A549 (cell line): ENCODE results near the gene CADPS2. TPM values are rescaled to one million over a fixed set of nuclear protein-coding genes. Genes with fewer than 3 reads are reported as not detected.

Source experiments
- ATAC-seq, 2 experiments: fragments of 200-7000 bp in 1 of 2; fragments of >200 bp in 1 of 2; cut with Nextera tagmentation in 1 of 2; cut with Tn5 transposase in 1 of 2; 3 replicates each; pipeline versions ENCODE4 v1.8.0 to v1.9.1; 2018 to 2020; ENCODE audit warnings: mild to moderate bottlenecking in 1 of 2, moderate library complexity in 1 of 2
- CTCF ChIA-PET: fragments of 300-600 bp; sonication (Branson Sonifier 250); formaldehyde crosslinking; extraction: SDS; loops from one replicate; lab custom pipeline; 2021; ENCODE audit warnings: antibody characterized with exemption, inconsistent platforms; lab: Yijun Ruan, JAX
- POLR2A ChIA-PET: fragments of 350-600 bp; formaldehyde crosslinking; extraction: SDS; loops from one replicate; lab custom pipeline; 2021; ENCODE audit warnings: antibody characterized with exemption, inconsistent platforms; lab: Yijun Ruan, JAX
- DNase-seq, 2 experiments: peaks; one replicate each; pipeline versions ENCODE4 v3.0.0 to v3.0.0-alpha.2; 2011 to 2016; ENCODE audit warnings: low read depth in 1 of 2, low spot score in 1 of 2
- FAIRE-seq: peaks from 2 replicates; lab custom pipeline; 2011; peaks lifted over from hg19 to GRCh38; lab: Jason Lieb, UNC
- H3K27ac ChIP-seq, 2 experiments: fragments of >200 bp; sonication (Bioruptor Twin); formaldehyde crosslinking; 3 replicates each; pipeline ENCODE4 v1.5.1; 2016 to 2017
- H3K4me1 ChIP-seq: fragments of >200 bp; sonication (Bioruptor Twin); formaldehyde crosslinking; 3 replicates; pipeline ENCODE4 v1.6.1; 2016
- H3K4me2 ChIP-seq: fragments of >200 bp; sonication (Bioruptor Twin); formaldehyde crosslinking; 3 replicates; pipeline ENCODE4 v1.6.1; 2016
- H3K4me3 ChIP-seq: fragments of >200 bp; sonication (Bioruptor Twin); formaldehyde crosslinking; 3 replicates; pipeline ENCODE4 v1.5.1; 2016
- H3K9me3 ChIP-seq: fragments of >200 bp; sonication (Bioruptor Twin); formaldehyde crosslinking; 3 replicates; pipeline ENCODE4 v1.6.1; 2016
- BCL3 ChIP-seq: fragments of >200 bp; sonication (Bioruptor Twin); formaldehyde crosslinking; IDR thresholded peaks from 3 replicates; pipeline ENCODE4 v1.6.1; 2016
- BHLHE40 ChIP-seq: IDR thresholded peaks from 2 replicates; pipeline ENCODE4 v1.6.1; 2012; ENCODE audit warnings: low read depth, low read length, inconsistent platforms
- CEBPB ChIP-seq, 2 experiments: fragments of >200 bp in 1 of 2; sonication (Bioruptor Twin) in 1 of 2; formaldehyde crosslinking in 1 of 2; IDR thresholded peaks; 2 replicates each; pipeline ENCODE4 v1.6.1; 2012 to 2016
- CHD4 ChIP-seq: fragments of 200-600 bp; sonication (generic); IDR thresholded peaks from 2 replicates; pipeline ENCODE4 v1.6.1; 2016; ENCODE audit warnings: antibody characterized with exemption, mild to moderate bottlenecking, borderline replicate concordance
- CTCF ChIP-seq: fragments of >200 bp; sonication (Bioruptor Twin); formaldehyde crosslinking; IDR thresholded peaks from 3 replicates; pipeline ENCODE4 v1.5.1; 2016
- E2F6 ChIP-seq: IDR thresholded peaks from 2 replicates; pipeline ENCODE4 v1.6.1; 2012; ENCODE audit warnings: low read depth, borderline replicate concordance
- EHMT2 ChIP-seq: fragments of 200-600 bp; sonication (generic); IDR thresholded peaks from 2 replicates; pipeline ENCODE4 v1.6.1; 2016; ENCODE audit warnings: antibody characterized with exemption, low read depth, mild to moderate bottlenecking, moderate library complexity
- ESRRA ChIP-seq: fragments of 150-350 bp; IDR thresholded peaks from 2 replicates; pipeline ENCODE4 v1.6.1; 2014; ENCODE audit warnings: mild to moderate bottlenecking, low read length, borderline replicate concordance
- FOSB ChIP-seq: fragments of 250-450 bp; sonication (Bioruptor Pico); IDR thresholded peaks from 2 replicates; pipeline ENCODE4 v1.5.0; 2020; ENCODE audit warnings: mild to moderate bottlenecking, moderate library complexity
- FOSL2 ChIP-seq, 2 experiments: fragments of 450-650 bp in 1 of 2; fragments of >200 bp in 1 of 2; sonication (Bioruptor Twin) in 1 of 2; formaldehyde crosslinking; IDR thresholded peaks; 2 replicates each; pipeline versions ENCODE4 v1.5.0 to v1.6.1; 2016 to 2020; ENCODE audit warnings: mild to moderate bottlenecking in 1 of 2, moderate library complexity in 1 of 2
- FOXS1 ChIP-seq: fragments of 250-450 bp; sonication (Bioruptor Pico); IDR thresholded peaks from 2 replicates; pipeline ENCODE4 v1.5.0; 2020; ENCODE audit warnings: mild to moderate bottlenecking, moderate library complexity
- HMGXB4 ChIP-seq: fragments of 250-450 bp; sonication (Bioruptor Pico); IDR thresholded peaks from 2 replicates; pipeline ENCODE4 v1.5.0; 2021; ENCODE audit warnings: mild to moderate bottlenecking, moderate library complexity, borderline replicate concordance
- HOXB13 ChIP-seq: fragments of 250-450 bp; sonication (Bioruptor Pico); IDR thresholded peaks from 2 replicates; pipeline ENCODE4 v1.5.0; 2020; ENCODE audit warnings: low read depth, mild to moderate bottlenecking, moderate library complexity
- HOXB5 ChIP-seq: fragments of 250-450 bp; sonication (Bioruptor Pico); IDR thresholded peaks from 2 replicates; pipeline ENCODE4 v1.5.0; 2020; ENCODE audit warnings: mild to moderate bottlenecking, moderate library complexity
- KDM1A ChIP-seq: fragments of 200-600 bp; sonication (generic); IDR thresholded peaks from 2 replicates; pipeline ENCODE4 v1.6.1; 2016; ENCODE audit warnings: low read depth, mild to moderate bottlenecking
- NFE2L2 ChIP-seq: fragments of 150-350 bp; conservative IDR thresholded peaks from 2 replicates; pipeline ENCODE4 v1.6.1; 2014; ENCODE audit warnings: low read length
- RARB ChIP-seq: fragments of 250-450 bp; sonication (Bioruptor Pico); IDR thresholded peaks from 2 replicates; pipeline ENCODE4 v1.8.0; 2021; ENCODE audit warnings: mild to moderate bottlenecking, moderate library complexity
- RFX5 ChIP-seq: fragments of 450-650 bp; IDR thresholded peaks from 2 replicates; pipeline ENCODE4 v1.7.1; 2014; ENCODE audit warnings: antibody characterized with exemption, mild to moderate bottlenecking, moderate library complexity
- RNF2 ChIP-seq: fragments of 200-600 bp; sonication (generic); IDR thresholded peaks from 2 replicates; pipeline ENCODE4 v1.6.1; 2016; ENCODE audit warnings: low read depth, mild to moderate bottlenecking, antibody characterized with exemption, moderate library complexity, borderline replicate concordance
- SREBF2 ChIP-seq: fragments of 450-650 bp; IDR thresholded peaks from 2 replicates; pipeline ENCODE4 v1.6.1; 2014; ENCODE audit warnings: mild to moderate bottlenecking, moderate library complexity
- TP53 ChIP-seq: fragments of 250-450 bp; sonication (Bioruptor Pico); IDR thresholded peaks from 2 replicates; pipeline ENCODE4 v1.5.0; 2021; ENCODE audit warnings: mild to moderate bottlenecking, moderate library complexity
- ZC3H11A ChIP-seq: fragments of 450-650 bp; IDR thresholded peaks from 2 replicates; pipeline ENCODE4 v1.6.1; 2014; ENCODE audit warnings: antibody characterized with exemption, mild to moderate bottlenecking
- ZFP36 ChIP-seq: fragments of 450-650 bp; IDR thresholded peaks from 2 replicates; pipeline ENCODE4 v1.6.1; 2014; ENCODE audit warnings: borderline replicate concordance; ENCODE audit not compliant: partially characterized antibody
- ZNF302 ChIP-seq: fragments of 250-450 bp; sonication (Bioruptor Pico); IDR thresholded peaks from 2 replicates; pipeline ENCODE4 v1.9.0; 2021; ENCODE audit warnings: inconsistent platforms, mild to moderate bottlenecking, moderate library complexity
- ZSCAN20 ChIP-seq: fragments of 250-450 bp; sonication (Bioruptor Pico); IDR thresholded peaks from 2 replicates; pipeline ENCODE4 v1.8.0; 2022; ENCODE audit warnings: mild to moderate bottlenecking, moderate library complexity
- WGBS: methylation state at CpG from one replicate; pipeline ENCODE4 v1.1.6; 2017; ENCODE audit errors: missing lambda C conversion rate; 5-methylcytosine and 5-hydroxymethylcytosine counted together
- polyA plus RNA-seq, 4 experiments: library from polyadenylated mRNA; depleted of rRNA in 3 of 4; stranded (reverse); fragments of >200 nt; fragmentation: RNase III in 1 of 4; extraction: RNeasy Plus Mini Kit Qiagen cat#74134 plus additional on column Dnase treatment in 1 of 4; gene quantifications; 2 replicates in 3 of 4; 3 replicates in 1 of 4; pipeline ENCODE4 v1.2.3, GENCODE V29; 2011 to 2017
- TF ChIP-seq, protein P1 (sequence below): fragments of 450-650 bp; IDR thresholded peaks from 2 replicates; pipeline ENCODE4 v1.6.1; 2014; ENCODE audit warnings: antibody characterized with exemption
- TF ChIP-seq, protein P2 (sequence below): fragments of >200 bp; sonication (Bioruptor Twin); formaldehyde crosslinking; IDR thresholded peaks from 2 replicates; pipeline ENCODE4 v1.6.1; 2016

Gene CADPS2
- polyA plus RNA-seq, 2 of the 4 experiments (the other 2 are of a cell fraction) = 0.04 to 0.10 TPM

DNA sequence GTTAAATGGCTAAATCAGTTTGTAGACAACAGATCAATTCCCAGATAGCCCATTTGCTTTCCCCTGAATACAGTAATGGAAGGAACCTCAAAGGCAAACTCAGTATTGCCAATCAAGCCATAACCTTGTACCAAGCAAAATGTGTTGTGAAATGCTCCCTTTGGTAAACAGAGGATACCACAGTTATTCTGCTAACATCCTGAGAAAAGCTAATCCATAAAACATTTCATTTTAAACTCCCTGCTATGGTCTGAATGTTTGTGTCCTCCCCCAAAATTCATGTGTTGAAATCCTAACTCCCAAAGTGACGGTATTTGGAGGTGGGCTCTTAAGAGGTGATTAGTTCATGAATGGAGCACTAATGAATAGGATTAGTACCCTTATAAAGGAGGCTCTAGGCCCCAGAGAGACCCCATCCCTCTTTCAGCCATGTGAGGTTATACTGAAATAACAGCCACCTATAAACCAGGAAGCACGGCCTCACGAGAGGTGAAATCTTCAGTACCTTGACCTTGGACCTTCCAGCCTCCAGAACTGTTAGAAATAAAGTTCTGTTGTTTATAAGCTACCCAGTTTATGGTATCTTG is 94.2 kb downstream of the CADPS2 start:
- no peaks in the 10 kb centered on the region for H3K9me3 ChIP-seq
- H3K4me1 ChIP-seq = no peaks in the 10 kb centered on the region
- no peak for ATAC-seq
- no peak for TF ChIP-seq HOXB5 (CRISPR knock-in tag)
- no peak for TF ChIP-seq KDM1A
- no peak for TF ChIP-seq HOXB13 (CRISPR knock-in tag)
- TF ChIP-seq BCL3 = no peak
- no peak for TF ChIP-seq FOSB (CRISPR knock-in tag)
- no peak for TF ChIP-seq RARB (CRISPR knock-in tag)
- no peak for TF ChIP-seq ZNF302 (CRISPR knock-in tag)
- no peak for TF ChIP-seq RNF2
- TF ChIP-seq ZFP36 = no peak
- TF ChIP-seq EHMT2 = no peak
- no peak for TF ChIP-seq ZSCAN20 (CRISPR knock-in tag)
- TF ChIP-seq E2F6 = no peak
- TF ChIP-seq CTCF = no peak
- TF ChIP-seq, protein P1, sequence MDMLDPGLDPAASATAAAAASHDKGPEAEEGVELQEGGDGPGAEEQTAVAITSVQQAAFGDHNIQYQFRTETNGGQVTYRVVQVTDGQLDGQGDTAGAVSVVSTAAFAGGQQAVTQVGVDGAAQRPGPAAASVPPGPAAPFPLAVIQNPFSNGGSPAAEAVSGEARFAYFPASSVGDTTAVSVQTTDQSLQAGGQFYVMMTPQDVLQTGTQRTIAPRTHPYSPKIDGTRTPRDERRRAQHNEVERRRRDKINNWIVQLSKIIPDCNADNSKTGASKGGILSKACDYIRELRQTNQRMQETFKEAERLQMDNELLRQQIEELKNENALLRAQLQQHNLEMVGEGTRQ = no peak
- no peak for TF ChIP-seq RFX5
- TF ChIP-seq, all 56 proteins: peak for 0
- Histone ChIP-seq H3K4me2 (no peak overlapping the region), H3K27ac (no peak overlapping the region), H3K4me3 (no peak overlapping the region)
- ChIA-PET POLR2A (no interaction called here), CTCF (no interaction called here)
- FAIRE-seq (no peak), DNase-seq (no peak)
- 4% methylated on average over 3 of the region's 3 CpGs for WGBS

DNA sequence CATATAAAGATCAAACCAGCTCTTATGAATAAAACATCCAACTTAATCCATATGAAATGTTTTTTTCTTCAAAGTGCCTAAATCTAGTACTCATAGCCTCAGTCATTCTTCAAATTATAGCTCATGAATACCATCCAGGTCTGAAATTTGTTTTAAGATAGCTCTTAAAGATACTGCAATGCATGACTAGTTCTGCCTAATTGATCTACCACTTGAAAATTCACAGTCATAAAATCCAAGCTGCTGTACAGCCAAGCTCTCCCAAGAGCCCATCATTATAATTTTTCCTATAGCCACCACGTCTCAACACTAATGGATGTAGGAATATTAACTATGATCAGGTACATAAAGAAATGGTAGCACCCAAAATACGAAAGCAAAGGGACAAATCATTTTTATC is 95.7 kb downstream of the CADPS2 start:
- no peaks in the 10 kb centered on the region for H3K9me3 ChIP-seq
- CTCF ChIA-PET = no interaction called here
- TF ChIP-seq SREBF2 = no peak
- TF ChIP-seq, all 56 proteins: peak for 0
- FAIRE-seq (no peak), DNase-seq (no peak), ATAC-seq (no peak)
- Histone ChIP-seq H3K27ac (no peak overlapping the region), H3K4me2 (no peak overlapping the region), H3K4me3 (no peak overlapping the region), H3K4me1 (no peaks in the 10 kb centered on the region)
- POLR2A ChIA-PET = no interaction called here
- WGBS = 2% methylated on average over 2 of the region's 2 CpGs

DNA sequence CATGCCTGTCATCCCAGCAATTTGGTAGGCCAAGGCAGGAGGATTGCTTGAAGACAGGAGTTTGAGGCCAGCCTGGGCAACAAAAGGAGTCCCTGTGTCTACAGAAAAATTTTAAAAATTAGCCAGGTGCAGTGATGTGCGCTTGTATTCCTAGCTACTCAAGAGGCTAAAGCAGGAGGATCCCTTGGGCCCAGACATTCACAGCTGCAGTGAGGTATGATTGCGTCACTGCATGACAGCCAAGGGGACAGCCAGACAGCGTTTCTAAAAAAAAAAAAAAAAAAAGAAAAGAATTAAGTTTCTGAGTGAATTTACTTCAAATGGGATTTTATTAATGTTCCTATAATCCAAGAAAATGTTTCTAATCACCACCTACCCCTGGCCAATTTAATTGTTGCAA is 96.1 kb downstream of the CADPS2 start:
- ChIA-PET POLR2A (no interaction called here), CTCF (no interaction called here)
- no peak for ATAC-seq
- DNase-seq = no peak
- 17% methylated on average over 3 of the region's 3 CpGs for WGBS
- no peak overlapping the region for H3K27ac ChIP-seq
- no peak for FAIRE-seq
- no peak overlapping the region for H3K4me3 ChIP-seq
- H3K4me1 ChIP-seq = no peaks in the 10 kb centered on the region
- H3K4me2 ChIP-seq = no peak overlapping the region
- no peak for TF ChIP-seq CHD4
- no peak for TF ChIP-seq HOXB13 (CRISPR knock-in tag)
- no peak for TF ChIP-seq FOSL2 (IDR thresholded peaks at IDR 0.05)
- no peak for TF ChIP-seq FOSL2 (CRISPR knock-in tag; IDR thresholded peaks at IDR 0.05)
- TF ChIP-seq ZNF302 (CRISPR knock-in tag) = no peak
- TF ChIP-seq KDM1A = no peak
- TF ChIP-seq HMGXB4 (CRISPR knock-in tag) = no peak
- TF ChIP-seq, protein P2, sequence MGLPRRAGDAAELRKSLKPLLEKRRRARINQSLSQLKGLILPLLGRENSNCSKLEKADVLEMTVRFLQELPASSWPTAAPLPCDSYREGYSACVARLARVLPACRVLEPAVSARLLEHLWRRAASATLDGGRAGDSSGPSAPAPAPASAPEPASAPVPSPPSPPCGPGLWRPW = no peak
- TF ChIP-seq ZC3H11A = no peak
- TF ChIP-seq CEBPB (IDR thresholded peaks at IDR 0.05) = no peak
- no peak for TF ChIP-seq BHLHE40
- no peak for TF ChIP-seq FOXS1 (CRISPR knock-in tag)
- TF ChIP-seq ESRRA = no peak
- TF ChIP-seq EHMT2 = no peak
- TF ChIP-seq TP53 = no peak
- TF ChIP-seq ZFP36 = no peak
- TF ChIP-seq NFE2L2 = no peak
- no peaks in the 10 kb centered on the region for H3K9me3 ChIP-seq
